GM21360 (cell line): ENCODE results near the gene TCOF1.

Experiments used
- ATAC-seq: cut with Tn5 transposase; IDR thresholded peaks from one replicate; pipeline ENCODE4 v1.9.1; 2021; ENCODE audit warnings: mild to moderate bottlenecking, moderate library complexity; ENCODE audit not compliant: unreplicated experiment

TCOF1 gene

DNA sequence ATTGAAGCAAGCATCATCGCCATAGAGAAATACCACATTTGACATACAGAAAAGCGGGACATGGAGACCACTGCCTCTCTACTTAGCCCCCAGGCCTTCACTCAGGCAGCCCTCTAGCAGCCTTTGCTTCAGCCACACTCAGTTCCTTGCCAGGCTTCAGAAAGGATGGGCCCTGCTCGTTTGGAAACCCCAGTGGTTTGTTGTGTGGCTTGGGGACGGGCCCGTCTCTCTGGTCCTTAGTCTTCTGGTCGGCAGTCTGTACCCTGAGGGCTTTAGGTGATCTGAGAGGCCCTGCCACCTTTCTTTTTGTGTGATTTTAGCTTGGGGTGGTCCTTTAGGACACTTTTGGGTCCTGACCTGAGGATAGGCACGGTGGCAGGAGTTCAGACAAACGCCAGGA, 33.7 kb upstream of the TCOF1 start:
- no peak for ATAC-seq

DNA sequence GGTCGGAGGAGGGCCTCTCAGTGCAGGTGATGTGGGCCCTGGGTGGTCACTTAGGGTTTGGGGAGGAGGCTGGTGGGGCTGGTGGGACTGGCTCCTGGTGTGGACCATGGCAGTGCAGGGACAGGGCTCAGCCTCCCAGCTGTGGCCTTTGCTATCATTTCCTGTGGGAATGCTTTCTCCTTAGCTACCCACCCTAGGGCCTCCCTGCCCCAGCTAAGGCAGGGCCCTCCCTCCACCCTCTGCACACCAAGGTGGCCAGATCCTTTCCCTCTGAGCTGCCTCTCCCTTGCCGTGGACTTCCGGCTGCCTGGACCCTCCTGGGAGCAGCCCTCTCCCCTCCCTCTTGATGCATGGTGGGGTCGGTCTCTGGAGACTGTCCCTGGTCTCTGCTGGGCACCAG, 32.1 kb upstream of the TCOF1 start:
- no peak for ATAC-seq

DNA sequence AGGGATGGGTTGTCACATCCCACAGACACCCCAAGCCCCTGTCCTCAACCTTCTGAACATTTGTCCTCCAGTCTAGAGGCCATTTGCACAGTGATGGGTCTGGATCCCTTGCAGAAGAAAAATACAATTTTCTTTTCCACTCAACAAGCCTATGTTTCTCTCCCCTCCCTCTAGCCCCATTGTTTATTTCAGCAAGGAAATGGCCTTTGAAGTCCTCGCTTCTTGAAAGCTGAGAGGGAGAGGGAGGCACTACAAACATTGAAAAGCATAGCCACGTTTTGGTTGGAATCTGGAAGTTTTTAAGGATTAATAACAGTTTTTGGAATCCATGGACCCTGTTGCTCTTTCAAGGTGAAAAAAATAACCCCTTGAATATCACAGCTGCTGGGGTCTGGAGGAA, 30.8 kb upstream of the TCOF1 start:
- ATAC-seq = no peak

DNA sequence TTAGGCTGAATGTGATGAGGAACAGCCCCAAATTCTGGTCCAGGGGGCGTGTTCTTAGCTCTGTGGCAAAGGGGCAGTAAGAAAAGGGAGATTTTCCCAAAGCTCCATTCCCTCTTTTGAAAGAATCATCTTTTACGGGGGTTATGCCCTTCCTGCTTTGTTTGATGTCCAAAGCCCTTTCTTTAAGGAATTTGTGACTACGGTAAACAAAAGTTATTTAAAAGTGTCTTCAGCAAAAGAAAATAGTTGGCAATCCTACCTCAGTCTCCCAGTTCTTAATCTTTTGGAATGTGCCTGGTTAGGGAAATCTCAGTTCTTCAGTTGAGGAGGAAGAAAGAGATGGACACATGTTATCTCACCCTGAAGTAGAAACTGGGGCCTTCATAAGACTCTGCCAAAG, 30.4 kb upstream of the TCOF1 start:
- ATAC-seq = no peak

DNA sequence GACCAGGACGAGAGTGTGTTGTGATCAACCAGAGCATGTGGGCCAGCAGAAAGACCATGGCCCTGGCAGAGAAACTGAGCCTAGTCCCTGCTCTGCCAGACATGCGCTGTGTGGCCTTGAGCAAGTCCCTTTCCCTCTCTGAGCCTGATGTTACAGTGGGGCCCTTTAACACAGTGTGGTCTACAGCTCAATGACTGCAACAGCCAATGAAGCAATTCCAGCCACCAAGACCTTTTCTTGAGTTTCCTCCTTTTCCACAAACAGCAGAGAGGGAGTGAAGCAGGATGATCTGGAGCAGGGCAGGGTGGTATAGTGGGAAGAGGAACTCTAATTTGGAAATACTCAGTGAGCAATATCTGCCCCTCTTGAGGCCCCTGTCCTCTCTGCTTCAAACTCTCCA, 29.0 kb upstream of the TCOF1 start:
- ATAC-seq = no peak

DNA sequence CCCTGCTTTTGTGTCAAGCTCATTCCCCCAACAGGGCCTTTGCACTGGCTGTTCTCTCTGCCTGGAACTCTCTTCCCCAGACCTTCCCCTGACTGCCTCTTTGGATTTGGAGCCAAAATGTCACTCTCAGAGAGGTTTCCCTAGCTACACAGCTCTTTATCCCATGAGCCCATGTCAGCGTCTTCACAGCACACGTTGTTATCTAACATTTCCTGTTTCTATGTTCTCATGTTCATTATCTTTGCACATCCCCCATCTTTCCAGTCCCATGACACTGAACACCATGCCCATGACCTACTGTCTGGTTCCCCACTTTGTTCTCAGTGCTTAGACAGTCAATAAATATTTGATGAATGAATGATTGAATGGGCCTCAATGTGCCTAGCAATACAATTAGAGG, 28.5 kb upstream of the TCOF1 start:
- ATAC-seq = no peak

DNA sequence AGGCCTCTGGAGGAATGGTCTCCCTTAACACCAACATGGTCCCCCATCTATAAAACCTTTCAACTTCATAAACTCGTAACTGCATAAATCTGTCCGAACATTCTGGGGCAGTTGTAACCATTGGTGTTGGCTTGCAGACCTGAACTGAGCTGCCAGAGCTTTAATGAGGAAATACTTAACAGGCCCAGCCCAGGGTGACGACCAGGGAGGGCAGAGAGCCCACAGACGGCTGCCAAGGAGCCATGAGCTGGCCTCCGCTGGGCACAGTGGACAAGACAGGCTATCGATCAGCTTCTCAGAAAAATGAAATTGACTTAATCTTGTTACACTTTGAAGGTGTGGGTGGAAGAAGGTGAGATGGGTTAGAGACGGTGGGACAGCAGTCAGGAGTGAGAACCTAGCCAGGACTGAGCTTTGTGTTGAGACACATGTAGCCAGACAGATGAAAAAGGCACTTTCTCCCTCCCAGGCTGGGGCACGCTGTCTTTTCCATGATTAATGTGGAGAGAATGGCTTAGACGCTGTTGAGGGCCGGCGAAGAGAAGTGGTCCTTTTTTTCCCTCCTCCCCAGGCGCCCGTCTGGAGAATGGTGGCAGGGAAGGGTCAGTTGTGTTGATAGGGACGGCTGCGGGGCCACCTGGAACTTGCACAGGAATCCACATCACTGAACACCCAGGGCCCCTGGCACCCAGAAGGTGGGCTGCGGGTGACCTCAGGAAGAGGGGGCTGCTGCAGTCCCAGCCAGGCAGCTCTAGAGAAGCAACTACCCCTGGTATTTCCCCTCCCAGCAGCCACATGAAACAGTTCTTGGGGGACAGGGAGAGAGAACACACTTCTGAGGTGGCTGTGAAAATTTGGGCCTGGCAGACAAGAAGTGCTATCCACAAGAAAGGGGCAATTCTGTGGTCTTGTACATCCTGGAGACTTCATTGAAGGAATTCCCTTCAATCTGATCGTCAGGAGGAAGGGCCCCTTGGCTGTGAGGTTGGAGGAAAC, 27.3 kb upstream of the TCOF1 start:
- ATAC-seq = no peak

DNA sequence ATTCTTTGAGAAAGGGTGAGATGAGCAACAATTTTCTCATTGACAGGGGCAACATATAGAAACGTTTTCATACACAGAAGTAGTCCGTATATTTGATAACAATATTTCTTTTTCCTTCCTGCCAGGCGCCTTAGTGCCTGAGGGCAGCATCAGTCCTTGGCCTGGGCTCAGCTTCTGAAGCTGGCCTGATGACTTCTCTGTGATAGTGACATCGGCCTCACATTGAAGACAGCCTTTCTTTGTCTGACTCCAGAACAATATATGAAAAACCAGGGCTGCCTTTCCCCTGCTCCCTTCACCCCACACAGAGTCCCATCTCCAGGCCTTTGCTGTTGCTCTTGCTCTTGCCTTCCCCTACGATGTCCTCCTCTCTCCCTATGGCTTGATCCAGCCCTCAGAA, 24.1 kb upstream of the TCOF1 start:
- ATAC-seq = no peak

DNA sequence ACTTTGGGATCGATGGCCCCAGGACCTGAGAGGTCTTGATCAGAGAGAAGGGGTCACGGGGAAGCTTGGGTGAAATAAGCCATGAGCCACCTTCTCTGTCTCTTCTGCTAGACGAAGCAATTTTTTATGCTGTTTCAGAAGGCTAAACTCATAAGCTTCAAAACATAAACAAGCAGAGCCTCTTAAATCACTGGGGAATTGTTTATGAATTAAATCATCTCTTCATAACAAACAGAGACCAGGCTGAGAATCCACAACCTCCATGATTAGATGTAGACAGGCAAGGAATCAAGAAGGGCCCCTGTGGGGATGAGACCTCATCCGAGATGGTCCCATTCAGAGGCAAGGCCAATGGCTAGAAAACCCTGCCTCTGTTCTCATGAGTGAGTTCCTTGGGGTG, 21.7 kb upstream of the TCOF1 start:
- no peak for ATAC-seq

DNA sequence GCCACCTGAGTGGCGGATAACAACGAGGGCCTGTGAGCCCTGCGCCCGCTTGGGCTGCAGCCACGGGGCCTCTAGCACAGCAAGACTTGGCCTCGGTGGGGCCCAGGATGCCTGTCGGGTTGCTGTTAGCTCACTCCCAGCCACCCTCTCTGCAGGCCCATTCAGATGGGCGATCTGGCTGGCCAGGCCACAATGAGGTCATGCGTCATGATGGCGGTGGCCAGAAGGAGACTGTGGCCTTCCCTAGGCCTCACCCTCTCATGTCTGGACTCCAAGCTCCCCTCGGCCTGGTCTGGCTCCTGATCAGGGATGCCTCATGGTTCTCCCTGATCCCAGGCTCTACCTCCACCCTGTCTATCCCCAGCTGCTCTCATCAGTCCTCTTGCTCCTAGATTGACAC, 19.0 kb upstream of the TCOF1 start:
- ATAC-seq = no peak

DNA sequence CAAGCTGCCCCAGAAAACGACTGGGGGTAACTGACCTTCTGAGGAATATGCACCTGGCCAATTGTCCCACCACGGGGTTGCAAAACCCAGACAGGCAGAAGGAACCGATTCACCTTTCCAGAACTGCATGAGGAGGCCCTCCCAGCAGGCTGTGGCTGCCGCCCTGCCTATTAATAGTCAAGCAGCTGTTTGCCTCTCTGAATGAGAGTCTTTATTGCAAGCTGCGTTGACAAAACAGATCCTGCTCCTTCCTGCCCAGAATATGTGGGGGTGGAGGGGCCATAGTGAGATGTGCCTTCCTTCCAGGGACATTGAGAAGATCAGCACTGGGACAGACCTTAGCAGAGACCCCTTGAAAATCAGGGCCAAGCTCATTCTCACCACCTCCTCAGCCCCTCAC, 18.3 kb upstream of the TCOF1 start:
- ATAC-seq = no peak

DNA sequence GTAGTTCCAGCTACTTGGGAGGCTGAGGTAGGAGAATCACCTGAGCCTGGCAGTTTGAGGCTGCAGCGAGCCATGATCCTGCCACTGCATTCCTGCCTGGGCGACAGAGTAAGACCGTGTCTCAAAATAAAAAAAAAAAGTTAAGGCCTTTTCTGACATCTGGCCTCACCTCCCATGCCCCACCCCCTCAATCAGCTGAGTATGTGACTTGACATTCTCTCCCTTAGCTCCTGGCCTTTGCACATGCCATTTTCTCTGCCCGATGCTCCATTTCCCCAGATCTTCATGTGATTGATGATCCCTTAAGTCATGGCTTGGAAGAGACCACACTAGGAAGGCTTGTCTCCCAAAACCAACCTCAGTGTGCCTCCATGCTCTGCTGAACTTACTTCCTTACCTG, 17.7 kb upstream of the TCOF1 start:
- no peak for ATAC-seq

DNA sequence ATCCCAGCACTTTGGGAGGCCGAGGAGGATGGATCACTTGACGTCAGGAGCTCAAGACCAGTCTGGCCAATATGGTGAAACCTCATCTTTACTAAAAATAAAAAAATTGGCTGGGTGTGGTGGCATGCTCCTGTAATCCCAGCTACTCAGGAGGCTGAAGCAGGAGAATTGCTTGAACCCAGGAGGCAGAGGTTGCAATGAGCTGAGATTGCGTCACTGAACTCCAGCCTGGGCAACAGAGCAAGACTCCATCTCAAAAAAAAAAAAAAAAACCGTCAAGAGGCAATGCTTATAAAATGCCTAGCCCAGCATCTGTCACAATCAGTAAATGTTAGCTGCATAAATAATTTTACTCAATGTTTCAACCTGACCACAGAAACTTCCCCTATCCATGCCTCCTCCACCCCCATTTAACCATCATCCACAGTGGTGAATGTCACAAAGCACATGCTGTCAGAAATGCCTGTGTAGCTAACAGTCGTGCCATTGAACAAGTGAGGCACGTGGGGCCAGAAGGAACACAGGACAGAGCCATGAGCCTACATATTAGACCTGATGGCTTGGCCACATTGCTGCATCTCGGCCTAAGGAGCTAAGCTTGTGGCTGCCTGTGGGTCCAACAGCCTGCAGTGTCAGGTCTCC, 16.8 kb upstream of the TCOF1 start:
- no peak for ATAC-seq

DNA sequence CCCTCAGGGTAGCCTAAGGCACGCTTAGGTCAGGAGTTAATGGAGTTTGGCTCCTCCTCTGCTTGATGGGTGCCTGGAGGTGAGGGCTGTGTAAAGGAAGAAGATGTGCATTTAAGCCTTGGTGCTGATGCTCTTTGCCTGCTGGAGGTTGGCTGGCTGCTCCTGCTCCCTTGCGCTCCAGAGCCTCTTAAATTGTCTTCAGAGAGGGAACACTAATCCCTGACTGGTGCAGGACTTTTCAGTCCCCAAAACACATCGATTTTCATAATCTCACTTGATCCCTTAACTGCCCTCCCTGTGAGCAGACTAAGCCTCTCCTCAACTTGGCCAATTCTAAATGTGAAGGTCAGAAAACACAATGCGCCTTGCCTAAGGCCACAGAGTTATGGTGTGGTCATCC, 16.2 kb upstream of the TCOF1 start:
- no peak for ATAC-seq

DNA sequence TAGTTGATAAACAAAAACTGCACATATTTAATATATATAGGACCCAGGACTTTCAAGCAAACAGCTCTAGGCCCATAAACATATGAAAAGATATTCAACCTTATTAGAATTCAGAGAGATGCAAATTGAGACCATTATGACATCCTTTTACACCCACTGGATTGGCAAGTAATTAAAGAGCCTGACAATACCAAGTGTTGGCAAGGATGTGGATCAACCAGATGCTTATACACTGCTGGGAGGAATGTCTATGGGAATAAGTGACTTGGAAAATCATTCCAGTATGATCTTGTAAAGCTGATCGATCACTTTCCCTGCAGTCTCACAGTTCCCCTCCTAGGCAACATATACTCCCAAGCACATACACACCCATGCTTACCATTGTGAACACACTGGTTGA, 15.5 kb upstream of the TCOF1 start:
- ATAC-seq = no peak

DNA sequence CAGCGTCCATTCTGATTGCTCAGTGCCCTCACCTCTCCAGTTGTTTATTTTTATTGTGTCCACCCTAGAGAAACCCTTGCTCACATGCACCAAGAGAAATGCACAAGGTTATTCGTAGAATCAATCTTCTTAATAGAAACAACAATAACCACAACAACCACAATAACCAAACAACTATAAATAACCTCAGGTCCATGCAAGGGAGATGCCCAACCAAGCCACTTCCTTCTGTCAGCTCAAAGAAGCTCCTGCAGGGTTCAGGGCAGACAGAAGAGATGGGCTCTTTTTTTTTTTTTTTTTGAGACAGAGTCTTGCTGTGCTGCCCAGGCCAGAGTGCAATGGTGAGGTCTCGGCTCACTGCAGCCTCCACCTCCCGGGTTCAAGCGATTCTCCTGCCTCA, 14.9 kb upstream of the TCOF1 start:
- no peak for ATAC-seq

DNA sequence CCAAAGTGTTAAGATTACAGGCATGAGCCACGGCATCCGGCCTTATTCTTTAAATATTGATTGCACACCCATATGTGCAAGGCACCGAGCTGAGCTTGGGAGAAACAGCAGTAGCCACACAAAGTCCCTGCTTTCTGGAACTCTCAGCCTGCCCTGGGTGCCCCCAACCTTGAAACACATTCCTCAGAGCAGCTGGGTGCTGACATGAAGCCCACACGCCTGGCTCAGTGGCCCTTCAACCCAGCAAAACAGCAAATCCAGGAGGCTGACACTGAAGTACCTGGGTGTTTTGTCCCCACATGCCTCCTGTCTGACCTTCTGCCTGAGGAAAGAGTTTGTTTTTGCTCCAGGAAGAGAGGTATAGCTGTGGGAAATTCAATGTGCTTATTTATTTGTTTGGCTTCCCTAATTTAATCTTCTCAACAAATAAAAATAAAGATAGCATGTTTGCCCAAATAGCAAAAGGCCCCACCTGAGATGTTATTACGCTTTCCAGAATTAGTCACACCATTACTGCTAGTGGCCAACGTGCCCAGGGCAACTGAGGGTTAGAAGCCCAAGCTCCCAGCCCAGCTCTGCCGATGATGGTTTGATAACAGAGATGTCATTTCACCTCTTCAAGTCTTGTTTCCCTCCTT, 13.4 kb upstream of the TCOF1 start:
- no peak for ATAC-seq

DNA sequence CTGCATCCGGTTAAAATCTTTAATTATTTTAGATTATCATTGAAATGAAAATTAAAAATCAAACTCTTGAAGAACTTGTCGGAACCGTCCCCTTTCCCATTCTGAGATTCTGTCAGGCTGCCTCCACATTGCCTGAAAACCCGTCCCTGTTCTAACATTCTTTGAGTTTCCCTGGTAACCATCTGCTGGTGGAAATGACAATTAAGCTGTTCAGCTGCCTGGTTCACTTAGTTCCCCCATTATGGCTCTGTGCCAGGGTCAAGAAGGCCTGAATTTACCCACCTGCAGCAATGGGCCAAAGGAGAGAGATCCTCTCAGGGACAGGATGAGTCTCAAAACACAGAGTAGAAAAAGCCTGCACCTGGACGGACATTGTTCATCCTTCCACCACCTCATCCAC, 11.8 kb upstream of the TCOF1 start:
- no peak for ATAC-seq

DNA sequence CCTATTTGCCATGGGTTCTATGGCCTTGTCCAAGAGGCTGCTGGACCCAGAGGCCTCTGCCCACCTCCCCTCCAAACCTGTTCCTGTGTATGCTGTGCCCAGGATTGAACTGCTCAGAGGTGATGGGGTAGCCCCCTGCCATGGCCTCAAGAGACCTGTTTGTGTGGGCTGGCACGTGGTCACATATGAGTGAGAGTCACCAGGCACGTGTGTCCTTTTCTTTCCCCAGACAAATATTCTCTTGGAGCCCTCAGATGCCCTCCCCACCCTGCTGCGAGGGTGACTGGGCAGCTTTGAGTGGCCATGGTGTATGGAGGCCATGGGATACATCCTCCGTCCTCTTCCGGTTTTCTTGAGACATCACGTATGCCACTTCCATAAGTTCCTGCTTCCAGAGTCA, 10.9 kb upstream of the TCOF1 start:
- ATAC-seq = no peak

DNA sequence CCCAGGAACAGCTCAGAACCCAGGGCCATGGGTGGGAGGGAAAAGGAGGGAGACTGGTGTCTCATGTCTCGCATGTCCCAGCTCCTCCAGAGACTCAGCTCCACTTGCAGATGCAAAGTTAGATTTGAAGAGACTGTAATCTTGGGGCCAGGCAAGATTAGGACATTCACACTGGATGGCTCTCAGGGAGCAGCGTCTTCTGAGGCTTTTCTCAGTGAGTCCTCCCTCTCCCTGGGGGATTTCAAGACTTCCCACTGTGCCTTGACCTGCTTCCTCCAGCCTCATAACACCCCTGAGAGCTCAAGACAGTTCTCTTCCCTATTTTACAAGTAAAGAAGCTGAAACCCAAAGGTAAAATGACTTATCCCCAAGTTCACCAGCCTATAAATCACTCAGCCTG, 10.5 kb upstream of the TCOF1 start:
- ATAC-seq = no peak

DNA sequence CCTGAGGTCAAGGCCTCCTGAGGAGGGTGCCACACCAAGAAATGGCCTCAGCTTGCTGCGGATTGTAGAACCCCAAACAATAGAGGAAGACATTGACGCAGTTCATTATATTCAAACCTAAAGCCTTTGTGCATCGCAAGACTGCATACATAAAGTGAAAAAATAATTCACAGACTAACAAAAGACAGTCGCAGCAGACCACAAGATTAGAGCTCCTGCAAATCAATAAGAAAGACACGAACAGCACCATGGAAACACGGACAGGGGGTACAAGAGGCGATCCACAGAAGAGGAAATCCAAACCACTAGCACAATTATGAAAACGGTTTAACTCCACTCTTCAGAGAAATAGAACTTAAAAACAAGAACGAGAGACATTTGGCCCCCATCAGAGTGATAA, 10.0 kb upstream of the TCOF1 start:
- no peak for ATAC-seq

DNA sequence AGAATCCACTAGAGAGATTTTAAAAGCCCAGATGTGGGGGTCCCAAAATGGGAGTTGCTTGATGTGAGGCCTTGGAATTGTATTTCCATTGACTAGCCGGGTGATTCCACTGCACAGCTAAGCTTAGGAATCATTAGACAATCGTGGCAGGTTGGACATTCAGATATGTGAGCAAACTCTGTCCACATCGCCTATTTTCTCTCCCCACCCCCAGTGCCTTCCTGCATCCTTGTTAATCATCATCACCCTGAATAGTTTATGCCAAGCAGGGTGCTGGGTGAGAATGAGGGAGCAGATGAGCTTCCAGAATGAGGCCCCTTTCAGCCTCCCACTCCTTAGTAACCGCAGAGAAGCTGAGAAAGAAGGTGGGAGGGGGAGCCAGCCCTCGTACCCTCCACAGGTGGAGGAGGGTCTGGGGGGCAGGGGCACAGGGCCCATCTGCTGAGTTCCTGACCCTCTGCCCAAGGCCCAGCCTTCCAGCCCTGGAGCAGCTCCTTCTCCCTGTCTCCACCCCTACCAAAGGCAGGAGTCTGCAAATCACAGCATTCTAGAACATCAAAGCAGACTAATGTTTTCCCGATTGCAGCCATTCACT, 7.7 kb upstream of the TCOF1 start:
- no peak for ATAC-seq
